ENCODE results near the gene NR1I3.

Gene NR1I3

DNA sequence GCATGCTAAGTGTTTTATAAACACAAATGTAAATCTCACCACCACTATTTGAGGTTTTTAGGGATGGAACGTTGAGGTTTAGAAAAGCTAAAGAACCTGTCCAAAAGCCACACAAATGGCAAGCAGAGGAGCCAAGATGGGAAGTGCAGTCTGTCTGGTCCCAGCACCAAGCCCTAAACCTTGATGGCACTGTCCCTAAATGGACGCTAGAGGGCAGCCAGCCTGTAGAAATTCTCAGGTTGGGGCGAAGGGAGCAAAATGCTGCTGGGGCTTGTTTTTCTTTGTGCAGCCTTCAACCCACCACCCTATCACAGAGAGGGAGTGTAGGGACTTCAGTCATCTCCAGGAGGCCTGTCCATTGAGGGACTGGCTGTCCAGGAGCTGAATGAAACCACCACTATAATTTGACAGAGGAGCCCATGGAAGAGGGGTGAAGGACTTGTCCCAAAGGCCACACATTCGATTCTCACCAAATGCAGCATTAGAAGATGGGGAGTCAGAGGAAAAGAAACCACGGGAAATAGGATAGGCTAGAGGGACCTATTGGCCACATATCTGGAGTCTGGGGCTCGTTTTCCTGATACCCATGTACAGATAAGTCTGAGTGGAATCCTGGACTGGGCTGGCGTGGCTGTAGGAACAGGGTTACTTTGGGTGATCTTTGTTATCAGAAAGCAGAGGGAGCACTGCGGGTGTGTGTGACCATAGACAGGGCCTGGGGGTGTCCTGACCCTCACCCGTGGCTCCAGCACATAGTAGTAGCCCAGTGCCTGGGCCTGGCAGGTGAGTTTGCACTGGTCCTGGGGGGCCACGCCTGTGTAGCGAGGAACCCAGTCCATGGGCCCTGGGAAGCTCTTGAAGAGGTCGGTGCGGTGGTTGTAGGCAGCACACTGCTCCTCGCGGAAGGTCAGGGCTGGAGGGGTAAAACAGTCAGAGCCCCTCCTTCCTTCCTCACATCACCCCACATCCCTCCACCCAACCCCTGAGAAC, 45.2 kb downstream of the NR1I3 start:
- Histone ChIP-seq H3K27me3 (ENCODE audit: control insufficient read depth, insufficient read depth, low read length) (no peaks in the 10 kb centered on the region), H3K4me3 (ENCODE audit: low read depth, low read length) (no peak overlapping the region), H3K9ac (ENCODE audit: low read length) (no peak overlapping the region), H3K9me3 (ENCODE audit: control insufficient read depth, insufficient read depth, low read depth, low read length) (no peaks in the 10 kb centered on the region), H3K27ac (ENCODE audit: low read depth, low read length) (no peak overlapping the region), H3K36me3 (ENCODE audit: control insufficient read depth, insufficient read depth, low read length) (peaks cover 21% of the 10 kb centered on the region), H3K4me1 (ENCODE audit: control insufficient read depth, insufficient read depth, low read length) (peaks cover 20% of the 10 kb centered on the region)

DNA sequence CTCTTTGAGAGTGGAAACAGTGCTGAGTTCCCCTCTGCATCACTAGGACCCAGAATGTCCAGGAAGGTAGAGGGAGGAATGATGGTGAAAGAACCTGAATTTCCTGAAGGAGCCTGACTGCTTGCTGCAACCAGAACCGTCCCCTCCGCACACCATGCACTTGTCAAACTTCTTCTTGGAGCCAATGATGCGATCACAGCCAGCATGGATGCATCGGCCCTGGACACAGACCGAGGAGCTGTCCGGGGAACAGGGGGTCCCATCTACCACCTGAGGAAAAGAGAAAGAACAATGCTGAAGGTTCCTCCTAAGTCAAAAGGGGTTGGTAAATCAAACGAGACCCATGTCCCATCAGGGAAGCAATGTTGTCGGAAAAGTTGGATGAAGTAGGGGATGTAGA, 46.0 kb downstream of the NR1I3 start:
- Histone ChIP-seq H3K4me3 (ENCODE audit: low read depth, low read length) (no peak overlapping the region), H3K9me3 (ENCODE audit: control insufficient read depth, insufficient read depth, low read depth, low read length) (no peaks in the 10 kb centered on the region), H3K9ac (ENCODE audit: low read length) (no peak overlapping the region)

DNA sequence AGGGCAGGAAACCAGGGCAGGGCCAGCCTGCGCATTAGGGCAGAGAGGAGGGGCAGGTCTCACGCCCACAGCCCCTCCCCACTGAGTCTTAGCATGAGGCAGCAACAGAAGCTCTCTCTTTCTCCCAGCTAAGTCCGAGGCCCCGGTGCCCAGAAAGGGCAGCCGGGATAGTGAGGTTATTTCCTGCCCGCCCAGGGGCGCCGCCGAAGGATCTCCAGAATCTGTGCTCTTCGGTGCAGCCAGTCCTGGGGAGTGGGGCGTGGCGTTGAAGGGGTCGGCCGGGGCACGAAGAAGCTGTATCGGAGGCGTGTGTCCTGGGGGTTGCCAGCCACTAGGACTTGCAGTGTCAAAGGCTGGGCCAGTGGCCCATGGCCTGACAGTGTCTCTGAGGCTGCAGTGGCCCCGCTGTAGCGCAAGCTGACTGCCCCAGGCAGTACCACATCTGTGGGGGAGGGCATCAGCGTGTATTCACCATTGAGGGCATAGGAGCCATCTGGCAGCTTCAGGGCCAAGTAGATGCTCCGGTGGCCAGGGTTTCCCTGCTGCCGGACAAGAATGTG, 47.0 kb downstream of the NR1I3 start:
- Histone ChIP-seq H3K27ac (ENCODE audit: low read depth, low read length) (no peak overlapping the region), H3K27me3 (ENCODE audit: control insufficient read depth, insufficient read depth, low read length) (no peaks in the 10 kb centered on the region), H3K9ac (ENCODE audit: low read length) (no peak overlapping the region), H3K4me1 (ENCODE audit: control insufficient read depth, insufficient read depth, low read length) (peaks cover 6% of the 10 kb centered on the region), H3K9me3 (ENCODE audit: control insufficient read depth, insufficient read depth, low read depth, low read length) (no peaks in the 10 kb centered on the region), H3K4me3 (ENCODE audit: low read depth, low read length) (no peak overlapping the region), H3K36me3 (ENCODE audit: control insufficient read depth, insufficient read depth, low read length) (peaks cover 18% of the 10 kb centered on the region)

More for the DNA sequence above, 46.0 kb downstream of the NR1I3 start:
- Histone ChIP-seq H3K27me3 (ENCODE audit: control insufficient read depth, insufficient read depth, low read length) (no peaks in the 10 kb centered on the region), H3K36me3 (ENCODE audit: control insufficient read depth, insufficient read depth, low read length) (peaks cover 21% of the 10 kb centered on the region), H3K4me1 (ENCODE audit: control insufficient read depth, insufficient read depth, low read length) (peaks cover 12% of the 10 kb centered on the region), H3K27ac (ENCODE audit: low read depth, low read length) (no peak overlapping the region)

DNA sequence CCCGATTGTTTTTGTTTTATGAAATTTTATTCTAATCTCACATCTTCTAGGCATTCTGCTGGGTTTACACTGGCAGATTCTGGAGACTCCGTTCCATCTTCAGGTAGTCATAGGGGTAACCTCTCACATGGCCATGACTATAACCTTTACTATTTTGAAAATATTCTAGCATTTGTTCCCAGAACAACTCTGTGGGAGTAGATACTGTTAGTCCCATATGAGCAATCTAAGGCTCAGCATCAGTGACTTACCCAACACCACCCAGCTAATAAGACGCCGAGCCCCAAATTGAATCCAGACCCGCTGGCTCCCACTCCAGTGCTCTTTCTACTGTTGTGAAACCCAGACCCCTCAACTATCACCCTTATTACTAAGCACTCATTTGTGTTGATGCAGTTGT, 49.0 kb downstream of the NR1I3 start:
- Histone ChIP-seq H3K27me3 (ENCODE audit: control insufficient read depth, insufficient read depth, low read length) (no peaks in the 10 kb centered on the region), H3K4me3 (ENCODE audit: low read depth, low read length) (no peak overlapping the region), H3K27ac (ENCODE audit: low read depth, low read length) (no peak overlapping the region), H3K36me3 (ENCODE audit: control insufficient read depth, insufficient read depth, low read length) (peaks cover 11% of the 10 kb centered on the region), H3K9me3 (ENCODE audit: control insufficient read depth, insufficient read depth, low read depth, low read length) (no peaks in the 10 kb centered on the region), H3K9ac (ENCODE audit: low read length) (no peak overlapping the region), H3K4me1 (ENCODE audit: control insufficient read depth, insufficient read depth, low read length) (peaks cover 6% of the 10 kb centered on the region)

DNA sequence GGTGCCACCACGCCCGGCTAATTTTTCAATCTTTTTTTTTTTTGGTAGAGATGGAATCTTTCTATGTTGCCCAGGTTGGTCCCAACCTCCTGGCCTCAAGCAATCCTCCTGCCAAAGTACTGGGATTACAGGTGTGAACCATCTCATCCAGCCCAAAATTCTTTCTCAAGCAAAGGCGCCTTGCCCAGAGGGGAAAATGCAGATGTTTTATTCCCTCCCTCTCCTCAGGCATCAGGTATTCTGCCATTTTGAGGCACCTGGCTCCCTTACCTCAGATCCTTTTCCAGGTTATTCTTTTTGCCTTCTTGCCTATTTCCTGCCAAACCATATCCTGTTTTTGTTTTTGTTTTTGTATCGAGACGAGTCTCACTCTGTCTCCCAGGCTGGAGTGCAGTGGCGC, 49.6 kb downstream of the NR1I3 start:
- H3K4me1 ChIP-seq (ENCODE audit: control insufficient read depth, insufficient read depth, low read length): peaks cover 6% of the 10 kb centered on the region

DNA sequence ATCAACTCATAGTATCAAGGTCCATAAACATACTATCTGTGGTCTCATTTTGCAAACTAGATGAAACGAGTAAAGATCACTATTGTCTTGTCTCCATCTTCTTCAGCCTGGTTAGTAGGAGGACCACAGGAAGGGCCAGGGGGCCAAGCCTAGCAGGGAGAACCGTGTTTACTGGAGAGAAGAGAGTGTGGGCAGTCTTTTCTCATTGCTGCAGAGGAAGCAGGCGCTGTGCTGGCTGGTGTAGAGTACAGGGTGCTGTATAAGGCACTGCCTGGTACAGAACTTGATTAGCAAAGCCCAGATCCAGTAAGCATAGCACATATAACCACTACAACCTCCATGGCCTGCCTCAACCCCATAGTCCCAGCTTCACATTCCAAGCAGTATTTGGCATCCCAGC, 50.7 kb downstream of the NR1I3 start:
- Histone ChIP-seq H3K4me3 (ENCODE audit: low read depth, low read length) (no peak overlapping the region), H3K36me3 (ENCODE audit: control insufficient read depth, insufficient read depth, low read length) (peaks cover 11% of the 10 kb centered on the region), H3K9ac (ENCODE audit: low read length) (no peak overlapping the region), H3K4me1 (ENCODE audit: control insufficient read depth, insufficient read depth, low read length) (peaks cover 6% of the 10 kb centered on the region), H3K27me3 (ENCODE audit: control insufficient read depth, insufficient read depth, low read length) (no peaks in the 10 kb centered on the region), H3K9me3 (ENCODE audit: control insufficient read depth, insufficient read depth, low read depth, low read length) (no peaks in the 10 kb centered on the region), H3K27ac (ENCODE audit: low read depth, low read length) (no peak overlapping the region)

More for the DNA sequence above, 49.6 kb downstream of the NR1I3 start:
- Histone ChIP-seq H3K9ac (ENCODE audit: low read length) (no peak overlapping the region), H3K4me3 (ENCODE audit: low read depth, low read length) (no peak overlapping the region), H3K27me3 (ENCODE audit: control insufficient read depth, insufficient read depth, low read length) (no peaks in the 10 kb centered on the region), H3K36me3 (ENCODE audit: control insufficient read depth, insufficient read depth, low read length) (peaks cover 11% of the 10 kb centered on the region), H3K9me3 (ENCODE audit: control insufficient read depth, insufficient read depth, low read depth, low read length) (no peaks in the 10 kb centered on the region), H3K27ac (ENCODE audit: low read depth, low read length) (no peak overlapping the region)

DNA sequence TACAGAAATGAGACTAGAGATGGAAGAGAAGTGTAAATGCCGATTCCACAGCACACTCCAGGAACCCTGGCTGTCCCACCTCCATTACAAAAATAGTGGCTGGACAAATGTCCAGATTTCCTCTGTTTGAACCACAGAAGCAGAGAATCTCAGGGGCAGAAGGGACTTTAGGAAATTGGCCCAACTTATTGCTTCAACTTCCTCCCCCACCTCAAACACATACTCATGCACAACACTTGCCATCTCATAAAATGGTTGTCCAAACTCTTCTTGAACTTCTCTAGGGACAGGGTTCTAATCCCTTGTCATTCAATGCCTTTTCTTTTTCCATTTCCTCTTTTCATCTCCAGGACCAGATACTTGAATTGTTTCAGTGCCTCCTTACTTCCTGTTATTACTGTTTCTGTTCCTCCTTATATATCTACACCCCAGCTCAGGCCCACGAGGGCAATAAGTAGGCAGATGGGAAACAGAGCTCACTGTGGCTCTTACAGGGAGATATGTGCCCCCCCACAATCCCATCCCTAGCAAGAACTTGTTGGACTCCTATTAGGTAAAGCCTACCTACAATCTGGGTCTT, 52.2 kb downstream of the NR1I3 start:
- no peak overlapping the region for H3K27ac ChIP-seq (ENCODE audit: low read depth, low read length)
- H3K36me3 ChIP-seq (ENCODE audit: control insufficient read depth, insufficient read depth, low read length): no peaks in the 10 kb centered on the region
- H3K27me3 ChIP-seq (ENCODE audit: control insufficient read depth, insufficient read depth, low read length): no peaks in the 10 kb centered on the region
- H3K9ac ChIP-seq (ENCODE audit: low read length): no peak overlapping the region
- H3K4me1 ChIP-seq (ENCODE audit: control insufficient read depth, insufficient read depth, low read length): no peaks in the 10 kb centered on the region
- no peak overlapping the region for H3K4me3 ChIP-seq (ENCODE audit: low read depth, low read length)
- H3K9me3 ChIP-seq (ENCODE audit: control insufficient read depth, insufficient read depth, low read depth, low read length): no peaks in the 10 kb centered on the region

DNA sequence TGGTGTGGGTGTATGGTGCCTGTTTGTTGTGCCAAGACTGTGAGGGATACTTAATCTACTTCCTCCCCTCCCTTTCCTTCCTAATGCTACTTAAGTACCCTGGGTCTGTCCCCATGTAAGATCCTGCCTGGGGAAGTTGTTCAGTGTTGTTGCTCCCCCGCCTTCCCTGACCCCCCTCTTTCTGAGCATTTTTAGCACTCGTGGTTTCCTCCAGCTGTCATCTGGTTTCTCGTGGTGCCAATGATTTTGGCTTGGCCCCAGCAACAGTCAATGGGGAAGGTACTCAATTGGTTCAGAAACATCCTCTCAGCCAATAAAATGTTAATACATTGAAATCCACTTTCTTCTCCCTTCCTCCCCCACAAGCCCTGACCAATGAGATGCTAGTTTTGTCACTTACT, 52.7 kb downstream of the NR1I3 start:
- Histone ChIP-seq H3K9me3 (ENCODE audit: control insufficient read depth, insufficient read depth, low read depth, low read length) (no peaks in the 10 kb centered on the region), H3K27ac (ENCODE audit: low read depth, low read length) (no peak overlapping the region), H3K27me3 (ENCODE audit: control insufficient read depth, insufficient read depth, low read length) (no peaks in the 10 kb centered on the region), H3K4me1 (ENCODE audit: control insufficient read depth, insufficient read depth, low read length) (no peaks in the 10 kb centered on the region), H3K36me3 (ENCODE audit: control insufficient read depth, insufficient read depth, low read length) (no peaks in the 10 kb centered on the region), H3K4me3 (ENCODE audit: low read depth, low read length) (no peak overlapping the region), H3K9ac (ENCODE audit: low read length) (no peak overlapping the region)

DNA sequence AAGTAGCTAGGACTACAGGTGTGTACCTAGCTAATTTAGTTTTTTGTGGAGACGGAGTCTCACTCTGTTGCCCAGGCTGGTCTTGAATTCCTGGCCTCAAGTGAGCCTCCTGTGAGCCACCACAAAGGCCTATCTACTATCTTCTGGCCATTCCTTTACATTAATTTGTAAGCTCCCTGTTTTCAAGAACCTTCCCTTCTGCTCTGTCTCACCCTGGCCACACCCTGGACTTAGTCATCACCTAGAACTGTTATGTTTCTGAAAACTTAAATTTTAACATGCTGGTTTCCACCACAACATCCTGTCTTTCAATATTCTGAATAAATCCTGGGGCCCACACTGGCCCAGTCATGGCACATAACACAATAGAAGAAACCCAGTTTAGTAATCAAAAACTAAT, 55.8 kb downstream of the NR1I3 start:
- Histone ChIP-seq H3K9me3 (ENCODE audit: control insufficient read depth, insufficient read depth, low read depth, low read length) (no peaks in the 10 kb centered on the region), H3K4me1 (ENCODE audit: control insufficient read depth, insufficient read depth, low read length) (peaks cover 6% of the 10 kb centered on the region), H3K9ac (ENCODE audit: low read length) (no peak overlapping the region), H3K36me3 (ENCODE audit: control insufficient read depth, insufficient read depth, low read length) (no peaks in the 10 kb centered on the region), H3K4me3 (ENCODE audit: low read depth, low read length) (no peak overlapping the region), H3K27me3 (ENCODE audit: control insufficient read depth, insufficient read depth, low read length) (no peaks in the 10 kb centered on the region), H3K27ac (ENCODE audit: low read depth, low read length) (no peak overlapping the region)

DNA sequence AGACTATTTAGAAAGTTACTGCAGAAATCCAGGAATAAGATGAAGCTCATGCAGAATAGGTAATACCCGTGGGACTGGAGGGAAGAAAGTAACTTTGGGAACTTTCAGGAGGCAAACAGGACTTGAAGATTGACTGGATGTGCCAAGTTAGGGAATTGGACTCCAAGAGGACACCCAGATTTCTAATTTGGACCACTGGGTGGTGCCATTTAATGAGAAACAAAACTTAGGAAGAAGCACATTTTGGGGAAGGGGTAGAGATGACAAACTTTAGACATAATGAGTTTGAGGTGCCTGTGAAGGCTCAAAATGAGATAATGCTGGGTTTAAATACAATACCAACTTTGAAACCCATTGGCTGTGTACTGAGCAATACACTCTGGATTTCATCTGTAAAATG, 57.4 kb downstream of the NR1I3 start:
- Histone ChIP-seq H3K4me3 (ENCODE audit: low read depth, low read length) (no peak overlapping the region), H3K27ac (ENCODE audit: low read depth, low read length) (no peak overlapping the region), H3K27me3 (ENCODE audit: control insufficient read depth, insufficient read depth, low read length) (no peaks in the 10 kb centered on the region), H3K4me1 (ENCODE audit: control insufficient read depth, insufficient read depth, low read length) (peaks cover 6% of the 10 kb centered on the region), H3K36me3 (ENCODE audit: control insufficient read depth, insufficient read depth, low read length) (peaks cover under 1% of the 10 kb centered on the region; the same call in 1 of the 2 replicates), H3K9ac (ENCODE audit: low read length) (no peak overlapping the region), H3K9me3 (ENCODE audit: control insufficient read depth, insufficient read depth, low read depth, low read length) (no peaks in the 10 kb centered on the region)

DNA sequence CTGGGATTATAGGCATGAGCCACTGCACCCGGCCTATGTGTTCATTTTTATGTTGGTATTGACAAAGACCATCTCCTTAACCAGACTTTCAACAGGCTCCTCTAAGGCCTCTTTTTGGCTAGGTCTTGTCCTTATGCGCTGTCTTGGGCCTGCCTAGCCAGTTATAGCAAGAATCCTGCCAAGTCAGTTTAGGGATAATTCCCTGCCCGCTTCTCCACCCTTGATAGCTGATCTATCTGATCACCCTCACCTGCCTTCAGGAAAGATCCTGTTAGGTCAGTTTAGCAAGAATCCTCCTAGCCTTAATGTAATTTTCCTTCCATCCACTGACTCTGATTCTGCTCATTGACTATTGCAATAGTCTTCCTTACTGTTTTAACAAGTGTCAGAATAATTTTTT, 58.3 kb downstream of the NR1I3 start:
- peaks cover 6% of the 10 kb centered on the region for H3K4me1 ChIP-seq (ENCODE audit: control insufficient read depth, insufficient read depth, low read length)
- H3K27me3 ChIP-seq (ENCODE audit: control insufficient read depth, insufficient read depth, low read length): no peaks in the 10 kb centered on the region
- no peak overlapping the region for H3K27ac ChIP-seq (ENCODE audit: low read depth, low read length)
- no peak overlapping the region for H3K4me3 ChIP-seq (ENCODE audit: low read depth, low read length)
- H3K9ac ChIP-seq (ENCODE audit: low read length): no peak overlapping the region
- H3K36me3 ChIP-seq (ENCODE audit: control insufficient read depth, insufficient read depth, low read length): peaks cover 10% of the 10 kb centered on the region
- H3K9me3 ChIP-seq (ENCODE audit: control insufficient read depth, insufficient read depth, low read depth, low read length): no peaks in the 10 kb centered on the region
